ENCODE results near the gene CD4.

DNA sequence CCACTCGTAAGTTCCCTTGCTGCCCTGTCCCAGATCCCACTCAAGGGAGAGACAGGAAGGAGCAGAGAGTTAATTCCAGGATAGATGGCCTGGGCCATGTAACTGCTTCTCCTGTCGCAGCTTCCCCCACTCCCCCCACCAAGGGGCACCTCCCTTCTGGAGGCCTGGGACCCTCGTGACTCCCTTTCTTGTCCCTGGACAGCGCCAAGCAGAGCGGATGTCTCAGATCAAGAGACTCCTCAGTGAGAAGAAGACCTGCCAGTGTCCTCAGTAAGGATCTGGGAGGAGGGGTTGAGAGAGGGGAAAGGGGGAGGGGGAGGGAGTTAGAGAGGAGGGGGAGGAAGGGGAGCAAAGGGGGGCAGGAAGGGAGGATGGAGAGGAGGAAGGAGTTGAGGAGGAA is 29.3 kb downstream of the CD4 start:
- TF ChIP-seq CTCF (IDR thresholded peaks at IDR 0.05), result no peak
- TF ChIP-seq POLR2A (IDR thresholded peaks at IDR 0.05), result no peak
